ELF-1 (cell line): ENCODE data around the gene KIF13A.
"Not testable (repeated sequence)": the region's sequence is repeated elsewhere in the genome, so short reads cannot be mapped to it uniquely, and the experiment has no call there.

Experiments used
- DNase-seq: peaks from one replicate; pipeline ENCODE4 v3.0.0-alpha.2; 2016; ENCODE audit warnings: low read depth, low spot score

The KIF13A gene

GRCh38 chr6:17987447-17987696 is at the start of gene KIF13A:
Gene KIF13A, minus strand, starts transcription at chr6:17987635. Its CDS starts 172 bp downstream, at chr6:17987463.
- no peak for DNase-seq

- no peak for DNase-seq
Measured at GRCh38 chr6:18036781-18037180, 49.3 kb upstream of the KIF13A start.

- DNase-seq: no peak
Measured at GRCh38 chr6:18035330-18035854, 48.0 kb upstream of the KIF13A start.

GRCh38 chr6:18034798-18035202 is 47.4 kb upstream of the KIF13A start:
- no peak for DNase-seq

GRCh38 chr6:18031680-18032256 is 44.3 kb upstream of the KIF13A start:
- no peak for DNase-seq

GRCh38 chr6:18031189-18031588 is 43.8 kb upstream of the KIF13A start:
- DNase-seq: no peak

GRCh38 chr6:18028332-18028731 is 40.9 kb upstream of the KIF13A start:
- no peak for DNase-seq

- no peak for DNase-seq
Measured at GRCh38 chr6:18025596-18025995, 38.2 kb upstream of the KIF13A start.

GRCh38 chr6:18024876-18025275 is 37.4 kb upstream of the KIF13A start:
- DNase-seq: no peak

GRCh38 chr6:18023891-18024290 is 36.5 kb upstream of the KIF13A start:
- DNase-seq: no peak

- peak; percentile 92 for DNase-seq
Measured at GRCh38 chr6:18022398-18023231, 35.2 kb upstream of the KIF13A start.

GRCh38 chr6:18021166-18021850 is 33.9 kb upstream of the KIF13A start:
- no peak for DNase-seq

GRCh38 chr6:18020545-18020944 is 33.1 kb upstream of the KIF13A start:
- not testable (repeated sequence) for DNase-seq

- no peak for DNase-seq
Measured at GRCh38 chr6:18019539-18020534, 32.4 kb upstream of the KIF13A start.

- DNase-seq: not testable (repeated sequence)
Measured at GRCh38 chr6:18019133-18019532, 31.7 kb upstream of the KIF13A start.

- no peak for DNase-seq
Measured at GRCh38 chr6:18016698-18017097, 29.3 kb upstream of the KIF13A start.

GRCh38 chr6:18016133-18016532 is 28.7 kb upstream of the KIF13A start:
- DNase-seq: no peak

- peak; percentile 41 for DNase-seq
Measured at GRCh38 chr6:18011287-18011686, 23.9 kb upstream of the KIF13A start.

- DNase-seq: not testable (repeated sequence)
Measured at GRCh38 chr6:18010540-18010939, 23.1 kb upstream of the KIF13A start.

GRCh38 chr6:18004256-18004985 is 17.0 kb upstream of the KIF13A start:
- no peak for DNase-seq

- no peak for DNase-seq
Measured at GRCh38 chr6:17999425-17999824, 12.0 kb upstream of the KIF13A start.
